Hindlimb muscle (tissue), 1 donor: Measurements from ENCODE around the gene CREB3. TPM values are rescaled to one million over a fixed set of nuclear protein-coding genes. Genes with fewer than 3 reads are reported as not detected.

ENCODE experiments used
- DNase-seq: peaks from one replicate; pipeline ENCODE4 v3.0.0-alpha.2; 2013
- polyA plus RNA-seq: library from polyadenylated mRNA; unstranded; fragments of 120-200 nt; gene quantifications from one replicate; pipeline ENCODE4 v1.2.1, GENCODE V29; 2013; ENCODE audit not compliant: insufficient read length

CREB3 gene
- polyA plus RNA-seq, 1 donor, result 25.6 TPM

DNA sequence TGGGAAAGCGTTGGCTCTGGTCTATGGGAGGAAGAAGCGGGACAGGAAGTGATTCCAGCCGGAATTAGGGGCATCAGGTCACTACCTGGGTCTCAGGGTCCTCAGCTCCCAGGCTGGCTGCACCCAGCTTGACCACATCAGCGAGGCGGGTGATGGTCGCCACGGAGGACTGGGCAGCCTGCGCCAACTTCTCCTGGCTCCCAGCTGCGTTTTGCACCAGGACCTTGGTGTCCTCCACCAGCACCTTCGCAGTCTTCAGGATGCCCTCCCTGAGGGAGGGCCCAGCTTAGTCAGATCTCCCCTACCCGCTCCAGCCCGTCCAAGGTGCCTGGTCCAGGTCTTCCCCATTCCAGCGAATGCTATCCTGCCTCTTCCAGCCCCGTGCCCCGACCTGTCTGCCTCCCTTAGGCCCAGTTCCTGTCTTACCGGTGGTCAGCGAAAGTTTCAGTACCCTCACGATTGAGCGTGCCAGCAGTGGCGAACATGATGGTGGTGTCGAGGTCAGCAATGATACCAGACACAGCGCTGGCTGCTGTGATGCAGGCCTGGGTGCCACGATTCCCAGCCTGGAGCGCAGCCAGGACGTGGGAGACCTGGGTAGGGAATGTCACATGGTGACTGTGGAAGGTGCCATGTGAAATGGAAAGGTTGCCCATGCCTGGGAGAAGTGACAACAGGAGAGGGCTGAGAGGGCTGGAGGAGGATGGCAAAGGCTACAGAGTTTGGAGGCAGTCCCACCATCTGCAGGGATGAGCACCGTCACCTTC is 28.4 kb upstream of the CREB3 start:
- DNase-seq, result no peak

DNA sequence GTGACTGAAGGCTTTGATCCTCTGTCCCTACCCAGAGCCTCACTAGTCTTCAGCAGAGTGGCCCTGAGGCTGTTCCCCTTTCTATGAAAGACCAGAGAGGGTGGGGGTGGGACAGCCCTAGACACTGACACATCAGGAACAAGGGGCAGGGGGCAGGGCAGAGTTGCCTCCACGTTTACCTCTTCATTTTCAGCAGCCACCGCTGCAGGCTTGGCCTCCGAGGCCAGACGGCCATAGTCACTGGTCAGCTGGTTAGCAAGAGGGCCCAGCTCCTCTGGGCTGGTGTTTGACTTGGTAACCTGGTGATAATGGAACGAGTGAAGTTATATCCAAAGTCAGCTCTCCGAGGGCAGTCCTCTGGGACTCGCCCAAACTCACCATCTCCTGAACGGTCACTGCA is 27.1 kb upstream of the CREB3 start:
- DNase-seq, result no peak

GRCh38 chr9:35705836-35706430 is 26.5 kb upstream of the CREB3 start:
- no peak for DNase-seq

DNA sequence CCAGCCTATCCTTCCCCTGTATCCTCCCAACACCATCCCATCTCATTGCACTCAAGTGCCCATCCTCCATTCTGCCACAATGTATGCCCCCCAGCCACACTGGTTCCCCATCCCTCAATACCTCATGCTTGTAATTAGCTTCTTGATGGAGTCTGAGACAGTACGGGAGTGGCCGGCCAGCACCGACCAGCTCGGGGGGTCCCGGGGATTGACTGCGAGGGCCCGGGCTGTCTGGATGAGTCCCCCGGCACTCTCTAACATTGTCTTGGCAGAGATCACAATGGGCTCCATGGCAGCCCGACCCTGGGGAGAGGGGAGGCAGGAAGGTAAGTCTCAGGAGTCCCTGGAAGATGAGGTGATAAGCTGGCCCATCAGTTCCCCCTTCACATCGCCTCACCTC is 25.5 kb upstream of the CREB3 start:
- DNase-seq, result no peak

GRCh38 chr9:35708146-35708545 is 24.3 kb upstream of the CREB3 start:
- DNase-seq, result no peak

- no peak for DNase-seq
Observed at GRCh38 chr9:35710818-35711500, 21.5 kb upstream of the CREB3 start.

- DNase-seq, result no peak
Observed at GRCh38 chr9:35711501-35712428, 20.7 kb upstream of the CREB3 start.

DNA sequence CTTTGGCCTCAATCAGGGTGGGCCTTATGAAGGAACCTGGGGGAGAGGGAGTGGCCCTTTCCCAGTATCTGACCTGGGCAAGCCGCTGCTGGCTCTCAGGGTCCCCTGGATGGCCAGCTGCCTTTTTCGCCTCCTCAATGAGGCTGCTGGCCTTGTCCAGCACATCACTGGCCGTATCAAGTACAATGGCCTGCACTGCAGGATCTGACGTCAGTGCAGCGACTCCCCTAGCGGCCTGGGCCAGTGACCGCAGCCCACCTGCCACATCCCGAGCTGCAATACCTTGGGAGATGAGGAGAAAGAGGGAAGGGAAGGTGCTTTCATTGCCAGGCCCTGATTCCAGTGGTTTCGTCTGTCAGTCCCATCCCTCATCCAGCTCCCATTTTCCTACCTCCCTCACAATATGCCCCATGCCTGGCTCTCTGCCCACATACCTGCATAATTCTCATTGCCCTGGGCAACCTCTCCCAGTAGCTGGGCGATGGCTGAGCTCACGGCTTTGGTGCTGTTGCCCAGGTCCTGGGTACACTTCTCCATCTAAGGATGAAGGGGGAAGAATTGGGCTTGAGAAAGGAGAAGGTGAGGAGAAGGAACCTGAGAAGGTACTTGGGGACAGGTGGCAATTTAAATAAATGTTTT is 19.6 kb upstream of the CREB3 start:
- no peak for DNase-seq

- no peak for DNase-seq
Observed at GRCh38 chr9:35713578-35713977, 18.9 kb upstream of the CREB3 start.

DNA sequence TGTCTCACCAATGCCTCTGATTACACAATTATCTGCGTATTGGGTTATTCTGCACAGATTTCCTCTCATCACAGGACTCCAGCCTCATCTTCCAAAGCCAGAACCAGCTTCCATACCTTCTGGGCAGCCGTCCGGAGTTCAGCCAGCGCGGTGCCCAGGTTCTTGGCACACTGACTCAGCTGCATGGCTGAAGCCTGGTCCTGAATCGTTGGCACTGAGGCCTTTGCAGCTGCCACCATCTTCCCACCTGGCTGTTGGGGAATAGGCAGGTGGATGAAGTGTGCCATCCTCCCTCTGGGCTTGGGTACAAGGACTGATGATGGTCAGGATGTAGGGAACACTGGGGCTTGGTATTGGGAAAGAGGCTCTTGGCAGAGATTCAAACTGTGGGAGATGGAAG is 18.3 kb upstream of the CREB3 start:
- DNase-seq, result no peak

DNA sequence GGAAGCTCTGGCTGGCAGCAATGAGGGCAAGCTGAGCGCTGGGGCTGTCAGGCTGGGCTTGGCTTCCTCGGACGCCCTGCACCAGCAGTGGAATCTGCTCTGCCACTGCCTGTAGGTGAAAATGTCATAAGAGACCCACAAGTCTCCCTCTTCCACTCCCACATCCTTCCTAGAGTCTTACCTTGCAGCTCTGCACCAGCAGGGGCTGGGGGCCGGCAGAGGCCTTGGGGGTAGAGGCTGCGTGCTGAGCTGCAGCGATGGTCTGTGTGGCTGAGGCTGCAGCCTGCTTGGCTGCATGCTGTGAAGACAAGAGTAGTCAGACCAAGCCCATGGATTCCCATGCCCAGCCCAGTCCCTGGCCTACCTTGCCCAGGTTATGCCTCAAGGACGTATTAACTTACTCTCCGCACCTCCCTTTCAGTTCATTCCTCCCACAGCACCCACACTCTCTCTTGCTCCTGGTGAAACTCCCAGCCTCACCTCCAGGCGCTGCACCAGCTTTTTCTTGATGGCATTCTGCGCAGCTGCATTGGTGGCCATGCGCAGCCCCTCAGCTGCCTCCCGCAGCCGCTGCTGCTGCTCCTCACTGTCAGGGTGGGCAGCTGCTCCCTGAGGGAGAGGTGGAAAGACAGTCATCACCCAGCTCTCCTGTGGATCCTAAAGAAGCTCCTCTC is 17.8 kb upstream of the CREB3 start:
- no peak for DNase-seq

DNA sequence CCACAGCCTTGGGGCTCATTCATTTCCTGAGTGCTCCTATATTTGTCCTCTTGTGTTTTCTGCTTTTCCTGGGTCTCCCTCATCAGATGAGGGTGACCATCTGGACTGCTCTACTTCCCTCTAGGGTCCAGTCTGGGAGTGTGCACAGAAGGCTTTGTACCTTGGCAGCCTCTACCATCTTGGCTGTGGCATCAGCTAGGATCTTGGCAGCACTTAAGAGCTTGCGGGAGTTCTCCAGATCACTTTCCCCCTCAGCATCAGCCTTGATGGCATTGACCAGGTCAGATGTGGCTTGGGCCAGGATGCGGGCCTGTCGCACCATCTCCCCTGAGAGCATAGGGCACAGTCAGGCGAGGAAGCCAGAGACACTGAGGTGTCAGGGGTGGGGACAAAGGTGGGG is 16.2 kb upstream of the CREB3 start:
- no peak for DNase-seq

GRCh38 chr9:35717132-35717870 is 15.2 kb upstream of the CREB3 start:
- no peak for DNase-seq

GRCh38 chr9:35718721-35719511 is 13.6 kb upstream of the CREB3 start:
- no peak for DNase-seq

DNA sequence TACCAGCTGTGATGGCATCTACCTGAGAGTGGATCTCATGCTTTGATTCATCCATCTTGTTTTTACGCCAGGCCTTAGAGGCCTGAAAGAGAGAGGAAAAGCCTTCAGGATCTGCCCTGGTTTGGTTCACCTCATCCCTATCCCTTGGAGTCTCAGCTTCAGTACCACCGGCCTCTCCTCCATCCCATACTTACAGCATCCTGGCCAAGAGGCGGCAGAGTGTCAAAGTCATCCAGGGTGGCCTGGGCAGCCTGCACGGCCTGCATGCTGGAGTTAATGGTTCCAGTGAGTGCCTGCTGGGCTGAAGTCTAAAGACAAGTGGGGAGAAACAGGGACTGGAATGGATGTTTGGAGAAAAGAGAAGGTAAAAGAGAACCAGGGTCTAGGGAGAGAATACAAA is 12.9 kb upstream of the CREB3 start:
- no peak for DNase-seq

- no peak for DNase-seq
Observed at GRCh38 chr9:35723426-35723825, 9.0 kb upstream of the CREB3 start.

DNA sequence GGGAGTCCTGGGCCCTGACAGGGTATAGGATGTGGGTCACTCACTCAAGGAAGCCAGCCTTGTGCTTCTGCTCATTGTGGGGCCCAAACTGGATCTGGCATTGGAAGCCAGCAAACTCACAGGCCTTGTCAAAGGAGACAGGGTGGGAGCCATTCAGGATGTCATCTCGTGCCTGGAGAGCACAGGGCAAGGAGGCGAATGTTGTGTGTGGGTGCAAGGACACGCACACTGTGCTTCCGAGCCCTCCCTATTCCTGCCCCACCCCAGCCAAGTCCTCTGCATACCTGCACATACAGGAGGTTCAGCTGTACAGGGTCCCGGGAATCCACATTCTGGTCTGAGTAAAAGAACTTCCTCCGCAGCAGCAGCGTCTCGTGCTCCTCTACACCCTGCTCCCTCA is 8.6 kb upstream of the CREB3 start:
- DNase-seq, result no peak

DNA sequence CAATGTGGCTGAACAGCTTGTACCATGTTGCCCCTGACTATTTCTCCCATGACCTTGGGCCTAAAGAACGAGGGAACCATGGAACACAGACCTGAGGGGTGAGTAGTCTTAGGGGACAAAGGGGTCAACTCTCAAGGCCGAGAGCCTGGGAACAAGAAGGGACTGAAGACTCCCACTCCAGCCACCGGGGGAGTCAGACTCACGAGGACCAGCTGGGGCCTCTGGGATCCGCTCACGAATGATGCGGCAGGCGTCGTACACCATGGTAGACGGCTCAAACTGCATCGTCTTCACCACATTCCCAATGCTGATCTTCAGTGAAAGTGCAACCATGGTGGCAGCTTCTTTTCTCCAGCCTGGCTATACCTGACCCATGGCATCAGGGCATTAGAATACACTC is 7.1 kb upstream of the CREB3 start:
- DNase-seq, result no peak

GRCh38 chr9:35726931-35727330 is 5.5 kb upstream of the CREB3 start:
- no peak for DNase-seq

GRCh38 chr9:35727676-35728040 is 4.8 kb upstream of the CREB3 start:
- no peak for DNase-seq
